ENCODE data around the gene CTSZ. TPM values are rescaled to one million over a fixed set of nuclear protein-coding genes. Genes with fewer than 3 reads are reported as not detected.

CTSZ gene
- total RNA-seq, 4 donors from 2014 or later = 61.9 to 246 (median 226) TPM

DNA sequence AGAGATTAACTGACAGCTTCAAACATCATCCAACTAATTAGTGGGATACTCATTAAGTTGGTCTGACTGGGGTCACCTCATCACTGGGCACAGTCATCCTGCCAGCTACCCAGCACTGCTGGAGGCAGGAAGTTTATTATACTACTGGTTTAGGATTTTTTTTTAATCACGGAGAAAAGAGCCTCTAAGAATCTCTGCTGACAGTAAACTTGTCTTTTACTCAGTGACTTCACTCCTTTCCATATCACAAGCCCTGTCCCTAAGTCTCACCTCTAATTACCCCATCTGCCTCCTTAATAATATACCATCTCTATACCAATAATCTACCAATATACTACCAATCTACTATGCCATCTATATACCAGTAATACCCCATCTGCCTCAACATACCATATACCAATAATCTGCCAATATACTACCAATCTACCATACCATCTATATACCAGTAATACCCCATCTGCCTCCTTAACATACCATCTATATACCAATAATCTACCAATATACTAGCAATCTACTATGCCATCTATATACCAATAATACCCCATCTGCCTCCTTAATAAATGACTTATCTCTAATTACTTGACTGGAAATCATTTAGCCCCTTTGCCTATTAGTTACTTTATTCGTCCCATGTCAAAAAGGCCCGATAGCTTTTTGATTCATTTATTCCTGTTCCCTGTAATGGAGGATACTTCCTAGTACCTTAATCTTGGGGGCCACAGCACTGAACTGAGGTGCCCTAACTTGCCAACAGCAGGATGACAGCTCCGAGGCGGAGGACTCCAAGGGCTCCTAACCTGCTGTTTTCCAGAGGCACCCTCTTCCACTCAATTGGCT is 20.1 kb upstream of the CTSZ start:
- H3K4me1 ChIP-seq = peaks cover 20 to 43% (median 35%) of the 10 kb centered on the region in 4 donors
- DNase-seq = no peak
- no peak overlapping the region for H3K27ac ChIP-seq
- 83 to 86% methylated on average over 5 of the region's 5 CpGs for WGBS, 2 donors (ENCODE audit: low coverage in 1 of 2)
- no peak overlapping the region for H3K4me3 ChIP-seq
- no peaks in the 10 kb centered on the region for H3K27me3 ChIP-seq
- H3K9me3 ChIP-seq = no peaks in the 10 kb centered on the region
- intact Hi-C loops (cut with DNase I; ENCODE audit: low total_unique reads) (no loop called here), in situ Hi-C loops (cut with MboI; ENCODE audit: low pct_ligation_motif_present in 1 of 4, low pct_unique_long_range_greater_than_20kb in 1 of 4, low sequenced_read_pairs in 3 of 4) (loop anchor here in 1 of 4 donors (25.0 kb wide), 1 partner anchor 365 kb away; the partner anchor contains the start of gene STX16)
- TF ChIP-seq POLR2A (IDR thresholded peaks at IDR 0.05) = no peak
- TF ChIP-seq, protein P1, sequence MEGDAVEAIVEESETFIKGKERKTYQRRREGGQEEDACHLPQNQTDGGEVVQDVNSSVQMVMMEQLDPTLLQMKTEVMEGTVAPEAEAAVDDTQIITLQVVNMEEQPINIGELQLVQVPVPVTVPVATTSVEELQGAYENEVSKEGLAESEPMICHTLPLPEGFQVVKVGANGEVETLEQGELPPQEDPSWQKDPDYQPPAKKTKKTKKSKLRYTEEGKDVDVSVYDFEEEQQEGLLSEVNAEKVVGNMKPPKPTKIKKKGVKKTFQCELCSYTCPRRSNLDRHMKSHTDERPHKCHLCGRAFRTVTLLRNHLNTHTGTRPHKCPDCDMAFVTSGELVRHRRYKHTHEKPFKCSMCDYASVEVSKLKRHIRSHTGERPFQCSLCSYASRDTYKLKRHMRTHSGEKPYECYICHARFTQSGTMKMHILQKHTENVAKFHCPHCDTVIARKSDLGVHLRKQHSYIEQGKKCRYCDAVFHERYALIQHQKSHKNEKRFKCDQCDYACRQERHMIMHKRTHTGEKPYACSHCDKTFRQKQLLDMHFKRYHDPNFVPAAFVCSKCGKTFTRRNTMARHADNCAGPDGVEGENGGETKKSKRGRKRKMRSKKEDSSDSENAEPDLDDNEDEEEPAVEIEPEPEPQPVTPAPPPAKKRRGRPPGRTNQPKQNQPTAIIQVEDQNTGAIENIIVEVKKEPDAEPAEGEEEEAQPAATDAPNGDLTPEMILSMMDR (IDR thresholded peaks at IDR 0.05) = no peak
- TF ChIP-seq EP300 (IDR thresholded peaks at IDR 0.05; ENCODE audit: low read depth) = no peak
- no peak for TF ChIP-seq POLR2AphosphoS5 (IDR thresholded peaks at IDR 0.05)
- H3K36me3 ChIP-seq = peaks cover 0 to 34% (median 16%) of the 10 kb centered on the region in 4 donors

- in situ Hi-C loops (cut with MboI; ENCODE audit: low pct_ligation_motif_present in 1 of 4, low pct_unique_long_range_greater_than_20kb in 1 of 4, low sequenced_read_pairs in 3 of 4) (loop anchor here in 1 of 4 donors (25.0 kb wide), 1 partner anchor 363 kb away; the partner anchor contains the start of gene STX16), intact Hi-C loops (cut with DNase I; ENCODE audit: low total_unique reads) (no loop called here)
- no peak for TF ChIP-seq POLR2AphosphoS5 (IDR thresholded peaks at IDR 0.05)
- TF ChIP-seq, protein P1 (IDR thresholded peaks at IDR 0.05) = no peak
- no peak for TF ChIP-seq EP300 (IDR thresholded peaks at IDR 0.05; ENCODE audit: low read depth)
- TF ChIP-seq POLR2A (IDR thresholded peaks at IDR 0.05) = no peak
- WGBS, 2 donors (ENCODE audit: low coverage in 1 of 2) = 94 to 96% methylated on average over 4 of the region's 4 CpGs
- H3K27ac ChIP-seq = no peak overlapping the region
- H3K36me3 ChIP-seq = peaks cover 0 to 34% (median 16%) of the 10 kb centered on the region in 4 donors
- no peak overlapping the region for H3K4me3 ChIP-seq
- H3K9me3 ChIP-seq = no peaks in the 10 kb centered on the region
- no peaks in the 10 kb centered on the region for H3K27me3 ChIP-seq
- DNase-seq = no peak
- H3K4me1 ChIP-seq = peaks cover 16 to 33% (median 24%) of the 10 kb centered on the region in 4 donors
Observed at GRCh38 chr20:59025511-59025910, 18.5 kb upstream of the CTSZ start.

- intact Hi-C loops (cut with DNase I; ENCODE audit: low total_unique reads) = no loop called here
- peaks cover 0 to 34% (median 16%) of the 10 kb centered on the region in 4 donors for H3K36me3 ChIP-seq
Observed at GRCh38 chr20:59025086-59025485, 18.0 kb upstream of the CTSZ start.

GRCh38 chr20:59024111-59024530 is 17.1 kb upstream of the CTSZ start:
- in situ Hi-C loops (cut with MboI; ENCODE audit: low pct_ligation_motif_present in 1 of 4, low pct_unique_long_range_greater_than_20kb in 1 of 4, low sequenced_read_pairs in 3 of 4) = no loop called here
- H3K27me3 ChIP-seq = no peaks in the 10 kb centered on the region
- H3K9me3 ChIP-seq = no peaks in the 10 kb centered on the region
- peaks cover 0 to 28% (median 13%) of the 10 kb centered on the region in 4 donors for H3K36me3 ChIP-seq
- TF ChIP-seq POLR2AphosphoS5 (IDR thresholded peaks at IDR 0.05) (peak in 1 of 3 donors; percentile 1), POLR2A (IDR thresholded peaks at IDR 0.05) (no peak)
- H3K4me1 ChIP-seq = peaks cover 6 to 19% (median 11%) of the 10 kb centered on the region in 4 donors
- 93% methylated on average over 24 of the region's 24 CpGs; no CpG with 5 or more reads in 1 of the 2 donors for WGBS, 2 donors (ENCODE audit: low coverage in 1 of 2)
- H3K27ac ChIP-seq = no peak overlapping the region
- no peak overlapping the region for H3K4me3 ChIP-seq
- DNase-seq = no peak
- intact Hi-C loops (cut with DNase I; ENCODE audit: low total_unique reads) = no loop called here

More at GRCh38 chr20:59025086-59025485, 18.0 kb upstream of the CTSZ start:
- no peak overlapping the region for H3K4me3 ChIP-seq
- H3K27me3 ChIP-seq = no peaks in the 10 kb centered on the region
- in situ Hi-C loops (cut with MboI; ENCODE audit: low pct_ligation_motif_present in 1 of 4, low pct_unique_long_range_greater_than_20kb in 1 of 4, low sequenced_read_pairs in 3 of 4) = loop anchor here in 1 of 4 donors (25.0 kb wide), 1 partner anchor 363 kb away; the partner anchor contains the start of gene STX16
- WGBS, 2 donors (ENCODE audit: low coverage in 1 of 2) = 17 to 85% methylated on average over 1 to 2 of the region's 2 CpGs
- no peak for TF ChIP-seq POLR2AphosphoS5 (IDR thresholded peaks at IDR 0.05)
- TF ChIP-seq EP300 (IDR thresholded peaks at IDR 0.05; ENCODE audit: low read depth) = no peak
- TF ChIP-seq, protein P1 (IDR thresholded peaks at IDR 0.05) = no peak
- TF ChIP-seq POLR2A (IDR thresholded peaks at IDR 0.05) = no peak
- DNase-seq = no peak
- peaks cover 12 to 29% (median 20%) of the 10 kb centered on the region in 4 donors for H3K4me1 ChIP-seq
- H3K9me3 ChIP-seq = no peaks in the 10 kb centered on the region
- no peak overlapping the region for H3K27ac ChIP-seq

Measured in transverse colon (tissue), 4 donors.